Testis (tissue), 2 donors: ENCODE data around the gene TMEM185B.

ENCODE experiments used
- POLR2A ChIP-seq: fragments of 450-650 bp; IDR thresholded peaks from one replicate; pipeline ENCODE4 v1.6.1; 2017; ENCODE audit warnings: antibody characterized with exemption, mild to moderate bottlenecking, moderate library complexity
- TF ChIP-seq, protein P1 (sequence below), 3 experiments: fragments of 450-650 bp in 2 of 3; fragments of 200-600 bp in 1 of 3; sonication (generic) in 1 of 3; IDR thresholded peaks; one replicate each; pipeline ENCODE4 v1.5.1; 2016 to 2019; ENCODE audit warnings: antibody characterized with exemption in 3 of 3, mild to moderate bottlenecking in 2 of 3, moderate library complexity in 1 of 3

DNA sequence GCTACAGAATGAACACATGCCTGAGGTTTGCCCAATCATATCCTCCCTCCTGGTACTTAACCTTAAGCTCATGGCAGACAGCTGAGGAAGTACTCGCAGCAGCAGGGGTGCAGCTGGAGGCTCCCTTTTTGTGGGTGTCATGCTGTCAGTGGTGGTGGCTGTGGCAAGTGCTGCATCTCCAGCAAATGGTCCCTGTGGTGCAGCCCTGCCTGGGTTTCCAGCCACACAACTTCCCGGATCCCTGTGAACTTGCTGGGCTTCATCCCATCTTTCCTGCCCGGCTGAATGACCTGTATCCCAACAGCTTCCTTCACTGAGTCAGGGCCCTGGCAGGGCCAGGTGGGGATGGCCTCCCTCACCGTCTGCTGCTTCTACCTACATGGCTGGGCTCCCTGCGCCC, 5.0 kb downstream of the TMEM185B start:
- TF ChIP-seq POLR2A, result no peak
- TF ChIP-seq, protein P1, sequence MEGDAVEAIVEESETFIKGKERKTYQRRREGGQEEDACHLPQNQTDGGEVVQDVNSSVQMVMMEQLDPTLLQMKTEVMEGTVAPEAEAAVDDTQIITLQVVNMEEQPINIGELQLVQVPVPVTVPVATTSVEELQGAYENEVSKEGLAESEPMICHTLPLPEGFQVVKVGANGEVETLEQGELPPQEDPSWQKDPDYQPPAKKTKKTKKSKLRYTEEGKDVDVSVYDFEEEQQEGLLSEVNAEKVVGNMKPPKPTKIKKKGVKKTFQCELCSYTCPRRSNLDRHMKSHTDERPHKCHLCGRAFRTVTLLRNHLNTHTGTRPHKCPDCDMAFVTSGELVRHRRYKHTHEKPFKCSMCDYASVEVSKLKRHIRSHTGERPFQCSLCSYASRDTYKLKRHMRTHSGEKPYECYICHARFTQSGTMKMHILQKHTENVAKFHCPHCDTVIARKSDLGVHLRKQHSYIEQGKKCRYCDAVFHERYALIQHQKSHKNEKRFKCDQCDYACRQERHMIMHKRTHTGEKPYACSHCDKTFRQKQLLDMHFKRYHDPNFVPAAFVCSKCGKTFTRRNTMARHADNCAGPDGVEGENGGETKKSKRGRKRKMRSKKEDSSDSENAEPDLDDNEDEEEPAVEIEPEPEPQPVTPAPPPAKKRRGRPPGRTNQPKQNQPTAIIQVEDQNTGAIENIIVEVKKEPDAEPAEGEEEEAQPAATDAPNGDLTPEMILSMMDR (IDR thresholded peaks at IDR 0.05), result no peak
